Heart left ventricle (tissue), 16 donors: ENCODE results near the gene BEST3. TPM values are rescaled to one million over a fixed set of nuclear protein-coding genes. Genes with fewer than 3 reads are reported as not detected.

ENCODE experiments used
- ATAC-seq, 4 donors: fragments of 200-7000 bp; cut with Tn5 transposase; one replicate each; pipeline ENCODE4 v1.9.1; 2020 to 2022; ENCODE audit warnings: moderate library complexity in 4 of 4, mild to moderate bottlenecking in 3 of 4, moderate number of reproducible peaks in 1 of 4
- DNase-seq, 5 donors: peaks; one replicate each; pipeline ENCODE4 v3.0.0-alpha.2; 2020
- H3K27ac ChIP-seq, 12 donors: fragments of 200-600 bp; sonication (generic) in 4 of 12; one replicate each; pipeline versions ENCODE4 v1.5.0 to v1.8.0; 2016 to 2022; ENCODE audit warnings: mild to moderate bottlenecking in 2 of 12
- H3K27me3 ChIP-seq, 9 donors: fragments of 200-600 bp; sonication (generic) in 2 of 9; one replicate each; pipeline versions ENCODE4 v1.5.1 to v1.8.0; 2016 to 2022; ENCODE audit warnings: mild to moderate bottlenecking in 3 of 9
- H3K36me3 ChIP-seq, 9 donors: fragments of 200-600 bp; sonication (generic) in 2 of 9; one replicate each; pipeline versions ENCODE4 v1.5.0 to v1.8.0; 2018 to 2022; ENCODE audit warnings: mild to moderate bottlenecking in 2 of 9
- H3K4me1 ChIP-seq, 12 donors: fragments of 200-600 bp; sonication (generic) in 4 of 12; one replicate each; pipeline versions ENCODE4 v1.5.0 to v1.8.0; 2016 to 2022; ENCODE audit warnings: mild to moderate bottlenecking in 3 of 12
- H3K4me3 ChIP-seq, 12 donors: fragments of 200-600 bp; sonication (generic) in 4 of 12; one replicate each; pipeline versions ENCODE4 v1.5.0 to v1.8.0; 2017 to 2022; ENCODE audit warnings: mild to moderate bottlenecking in 9 of 12, moderate library complexity in 4 of 12
- H3K9me3 ChIP-seq, 12 donors: fragments of 200-600 bp; sonication (generic) in 4 of 12; one replicate each; pipeline versions ENCODE4 v1.5.0 to v1.8.0; 2016 to 2022; ENCODE audit warnings: mild to moderate bottlenecking in 1 of 12
- POLR2A ChIP-seq, 2 donors: fragments of 450-650 bp; IDR thresholded peaks; one replicate each; pipeline ENCODE4 v1.6.1; 2017; ENCODE audit warnings: antibody characterized with exemption in 2 of 2, mild to moderate bottlenecking in 2 of 2, moderate library complexity in 2 of 2
- WGBS, 4 donors: extraction: QIAGEN DNeasy Blood & Tissue Kit in 2 of 4; methylation state at CpG; one replicate each; pipeline versions ENCODE4 v1.1.5 to v1.1.7; 2013 to 2018; 5-methylcytosine and 5-hydroxymethylcytosine counted together
- intact Hi-C, 10 donors: fragments of 100-400 bp; cut with DNase I; formaldehyde crosslinking; loops; one replicate each; pipeline versions ENCODE4 v1.11.1 to v1.14.2; 2022
- polyA plus RNA-seq, 2 donors: library from polyadenylated mRNA; stranded (reverse); fragments of 200-250 nt; gene quantifications; one replicate each; pipeline ENCODE4 v1.2.3, GENCODE V29; 2013
- total RNA-seq, 9 donors: library from RNA; depleted of rRNA in 2 of 9; stranded (reverse); fragments of >200 nt in 2 of 9; fragmentation: NEBNext Ultra II Directional in 3 of 9; extraction: Animal tissue kit (Norgen Biotek cat#: 25700) in 3 of 9; gene quantifications; one replicate each; pipeline versions ENCODE4 v1.1.0 to v1.2.4, GENCODE V29; 2016 to 2023
- TF ChIP-seq, protein P1 (sequence below), 12 donors: fragments of 200-600 bp; sonication (generic) in 4 of 12; IDR thresholded peaks; one replicate each; pipeline versions ENCODE4 v1.5.0 to v1.8.0; 2018 to 2022; ENCODE audit warnings: antibody characterized with exemption in 12 of 12, mild to moderate bottlenecking in 5 of 12
- donor health status: ischemic (EF 13 %, LVEDD 7.1; RV severe dilation, severe dysfunction).
- donor health status: healthy with polysubstance abuse.
- donor health status: DM: no; HTN: yes; CAD: no.
- donor health status: DM: no; HTN: no; CAD: no.
- donor health status: ischemic (EF 25% LVEDD 6.9; RV normal size, moderate dysfunction).
- donor health status: ischemic (EF 25% LVEDD 5.7; RV mildly dilated, moderate dysfunction).
- donor health status: healthy.
- donor health status: DM: yes; HTN: yes; CAD: no.
- donor health status: ischemic (EF 35%, LVEDD 5.7; RV mildly dilated, moderate dysfunction).
- donor health status: nonischemic (EF 11% LVEDD 7.7; RV severe dilation, severe dysfunction).
- donor health status: DM: yes; HTN: yes; CAD: no.
- donor health status: PGD.
- donor health status: ischemic (EF 29% LVEDD 5.4; RV normal size, mild dysfunction).
- donor health status: nonischemic (EF 23%, LVEDD 6.1; RV moderate dilation, normal function).

Gene BEST3
- total and polyA plus RNA-seq, 11 donors: 0.15 to 5.3 (median 0.43) TPM; not detected in 2

DNA sequence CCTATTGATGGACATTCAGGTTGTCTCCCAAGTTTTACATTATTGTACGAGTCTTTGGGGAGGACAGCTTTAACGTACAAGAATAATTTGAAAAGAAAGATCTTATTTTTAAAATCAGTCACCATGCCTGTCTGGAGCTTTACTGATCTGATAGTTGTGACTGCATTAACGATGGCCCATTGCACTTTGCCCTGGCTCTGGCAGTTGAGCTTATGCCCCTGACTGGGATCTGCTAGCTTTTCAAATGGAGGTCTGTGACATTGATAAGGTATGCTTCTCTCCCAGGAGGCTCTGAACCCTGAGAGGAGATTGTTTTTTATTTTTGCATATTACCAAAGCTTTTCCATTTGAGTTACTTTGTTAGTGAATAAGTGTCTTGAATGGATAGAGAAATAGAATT lies 21.6 kb upstream of the BEST3 start:
- Histone ChIP-seq H3K27ac (no peak overlapping the region), H3K36me3 (no peaks in the 10 kb centered on the region), H3K27me3 (peaks cover 0 to 4% (median 0%) of the 10 kb centered on the region in 9 donors), H3K4me1 (peaks cover 0 to 14% (median 0%) of the 10 kb centered on the region in 12 donors), H3K4me3 (no peak overlapping the region), H3K9me3 (peaks cover 0 to 8% (median 0%) of the 10 kb centered on the region in 12 donors)
- TF ChIP-seq POLR2A (IDR thresholded peaks at IDR 0.05): no peak
- TF ChIP-seq, protein P1, sequence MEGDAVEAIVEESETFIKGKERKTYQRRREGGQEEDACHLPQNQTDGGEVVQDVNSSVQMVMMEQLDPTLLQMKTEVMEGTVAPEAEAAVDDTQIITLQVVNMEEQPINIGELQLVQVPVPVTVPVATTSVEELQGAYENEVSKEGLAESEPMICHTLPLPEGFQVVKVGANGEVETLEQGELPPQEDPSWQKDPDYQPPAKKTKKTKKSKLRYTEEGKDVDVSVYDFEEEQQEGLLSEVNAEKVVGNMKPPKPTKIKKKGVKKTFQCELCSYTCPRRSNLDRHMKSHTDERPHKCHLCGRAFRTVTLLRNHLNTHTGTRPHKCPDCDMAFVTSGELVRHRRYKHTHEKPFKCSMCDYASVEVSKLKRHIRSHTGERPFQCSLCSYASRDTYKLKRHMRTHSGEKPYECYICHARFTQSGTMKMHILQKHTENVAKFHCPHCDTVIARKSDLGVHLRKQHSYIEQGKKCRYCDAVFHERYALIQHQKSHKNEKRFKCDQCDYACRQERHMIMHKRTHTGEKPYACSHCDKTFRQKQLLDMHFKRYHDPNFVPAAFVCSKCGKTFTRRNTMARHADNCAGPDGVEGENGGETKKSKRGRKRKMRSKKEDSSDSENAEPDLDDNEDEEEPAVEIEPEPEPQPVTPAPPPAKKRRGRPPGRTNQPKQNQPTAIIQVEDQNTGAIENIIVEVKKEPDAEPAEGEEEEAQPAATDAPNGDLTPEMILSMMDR (IDR thresholded peaks at IDR 0.05): no peak
- 58 to 68% (median 64%) methylated on average over 3 of the region's 3 CpGs for WGBS, 4 donors
- intact Hi-C loops: no loop called here
- DNase-seq (no peak), ATAC-seq (no peak)

DNA sequence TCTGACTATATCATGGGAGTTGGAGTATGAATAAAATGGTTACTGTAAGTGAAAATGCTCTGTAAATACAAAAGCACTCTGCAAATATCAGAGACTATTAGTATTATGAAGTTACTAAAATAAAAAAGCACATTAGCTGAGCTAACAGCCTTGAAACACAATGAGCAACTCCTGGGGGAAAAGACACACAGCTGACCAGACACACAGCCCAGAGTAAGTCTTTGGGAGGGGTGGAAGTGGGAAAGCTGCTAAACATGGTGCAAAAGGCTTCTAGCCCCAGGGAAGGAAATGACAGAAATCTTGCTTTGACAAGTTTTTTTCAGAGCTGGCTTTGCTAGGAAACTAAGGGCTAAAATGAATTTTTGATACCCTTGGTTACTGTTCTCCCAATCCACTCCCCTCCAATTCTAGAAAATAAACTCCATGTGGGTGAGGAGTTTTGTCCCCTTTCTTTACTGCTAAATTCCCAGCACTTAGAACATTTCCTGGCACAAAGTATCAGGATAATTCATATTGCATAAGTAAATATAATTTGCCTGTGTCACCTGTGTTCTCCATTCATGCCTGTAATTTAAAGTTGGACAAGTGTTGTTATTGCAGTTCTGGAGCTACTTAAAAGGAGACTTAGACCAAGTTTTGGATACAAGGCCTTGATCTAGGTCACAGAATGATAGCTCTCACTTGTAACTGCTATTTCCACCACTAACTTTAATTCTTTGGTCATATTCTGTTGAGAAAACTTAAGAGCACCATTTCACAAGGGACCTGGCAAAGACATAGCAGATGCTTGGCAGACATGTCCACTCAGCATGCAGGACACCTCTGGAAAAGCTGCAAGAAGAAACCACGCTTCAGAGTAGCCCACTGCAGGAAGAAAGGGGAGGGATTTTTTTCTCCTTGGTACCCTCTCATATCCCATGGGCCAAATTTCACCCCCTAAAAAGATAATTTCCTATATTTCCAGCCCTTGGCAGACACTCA lies 20.5 kb upstream of the BEST3 start:
- Histone ChIP-seq H3K36me3 (no peaks in the 10 kb centered on the region), H3K27me3 (peaks cover 0 to 4% (median 0%) of the 10 kb centered on the region in 9 donors), H3K27ac (no peak overlapping the region), H3K4me1 (peaks cover 0 to 14% (median 0%) of the 10 kb centered on the region in 12 donors), H3K9me3 (peaks cover 0 to 8% (median 0%) of the 10 kb centered on the region in 12 donors), H3K4me3 (no peak overlapping the region)
- intact Hi-C loops: no loop called here
- 20 to 39% (median 37%) methylated on average over 1 of the region's 1 CpG for WGBS, 4 donors
- ATAC-seq (peak in 2 of 4 donors; percentile 48 to 50), DNase-seq (no peak)
- TF ChIP-seq, protein P1 (IDR thresholded peaks at IDR 0.05): no peak
- TF ChIP-seq POLR2A (IDR thresholded peaks at IDR 0.05): no peak

DNA sequence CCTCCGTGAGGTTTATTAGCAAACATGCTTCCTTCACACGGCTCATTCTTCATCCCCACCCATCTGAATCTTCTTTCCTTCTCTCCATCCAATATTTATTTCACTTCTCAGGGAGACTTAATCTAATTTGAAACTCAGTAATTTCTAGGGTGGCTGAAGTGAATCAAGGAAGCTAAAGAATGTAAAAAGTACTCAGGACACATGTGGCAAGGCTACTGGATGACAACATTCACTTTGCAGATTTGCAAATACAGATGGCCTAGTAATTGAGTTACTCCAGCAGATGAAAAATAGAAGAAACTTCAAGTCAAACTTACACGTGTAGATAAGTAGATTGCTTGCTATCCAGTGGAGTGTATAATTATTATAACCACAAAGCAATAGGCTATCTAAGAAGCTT lies 15.4 kb upstream of the BEST3 start:
- Histone ChIP-seq H3K4me1 (no peaks in the 10 kb centered on the region), H3K9me3 (no peaks in the 10 kb centered on the region), H3K27me3 (peaks cover 0 to 4% (median 0%) of the 10 kb centered on the region in 9 donors), H3K36me3 (no peaks in the 10 kb centered on the region), H3K4me3 (no peak overlapping the region), H3K27ac (no peak overlapping the region)
- DNase-seq (no peak), ATAC-seq (no peak)
- WGBS, 4 donors: 80 to 83% (median 82%) methylated on average over 3 of the region's 3 CpGs
- no peak for TF ChIP-seq POLR2A (IDR thresholded peaks at IDR 0.05)
- TF ChIP-seq, protein P1 (IDR thresholded peaks at IDR 0.05): no peak
- intact Hi-C loops: no loop called here

DNA sequence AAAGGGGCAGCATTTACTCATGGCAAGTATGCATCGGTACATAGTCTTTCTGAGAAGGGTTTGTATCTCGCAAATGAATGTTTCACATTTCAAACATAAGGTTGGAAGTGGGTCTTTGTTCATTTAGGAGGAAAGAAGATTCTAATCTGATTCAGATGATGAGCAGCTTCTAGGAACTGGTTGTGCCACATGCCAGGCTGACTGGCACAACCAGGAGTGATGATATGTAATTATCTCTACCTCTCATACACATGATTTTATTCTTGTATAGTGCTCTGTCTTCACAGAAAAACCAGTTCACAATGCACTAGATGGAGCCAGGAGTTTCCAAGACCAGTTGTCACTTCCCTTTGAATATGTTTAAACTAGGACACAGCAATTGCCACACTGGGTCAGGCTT lies 13.7 kb upstream of the BEST3 start:
- intact Hi-C loops: no loop called here
- Histone ChIP-seq H3K4me1 (no peaks in the 10 kb centered on the region), H3K27ac (no peak overlapping the region), H3K9me3 (no peaks in the 10 kb centered on the region), H3K36me3 (no peaks in the 10 kb centered on the region), H3K4me3 (no peak overlapping the region), H3K27me3 (peaks cover 0 to 4% (median 0%) of the 10 kb centered on the region in 9 donors)
- no peak for DNase-seq
- no peak for ATAC-seq
- WGBS, 4 donors: 81 to 93% (median 91%) methylated on average over 2 of the region's 2 CpGs
- TF ChIP-seq POLR2A (IDR thresholded peaks at IDR 0.05): no peak
- TF ChIP-seq, protein P1 (IDR thresholded peaks at IDR 0.05): no peak
